ENCODE measurements around the gene RUNX1.

- TF ChIP-seq CTCF (IDR thresholded peaks at IDR 0.05) (no peak), POLR2A (IDR thresholded peaks at IDR 0.05) (no peak), POLR2AphosphoS5 (IDR thresholded peaks at IDR 0.05; ENCODE audit: insufficient read depth in 1 of 2, low read depth in 1 of 2) (no peak)
Observed at GRCh38 chr21:34921151-34921550, 128.0 kb downstream of the RUNX1 start.

All from vagina (tissue), 2 donors.